Tibial artery (tissue), 4 donors: ENCODE measurements around the gene CD96.

ENCODE experiments used
- DNase-seq, 2 donors: peaks; one replicate each; pipeline ENCODE4 v3.0.0-alpha.2; 2019
- H3K27ac ChIP-seq, 2 donors: fragments of 200-600 bp; sonication (generic) in 1 of 2; 1 replicate in 1 of 2; 2 replicates in 1 of 2; pipeline ENCODE4 v1.5.1; 2018 to 2019; ENCODE audit warnings: mild to moderate bottlenecking in 1 of 2
- H3K27me3 ChIP-seq, 2 donors: fragments of 200-600 bp; sonication (generic) in 1 of 2; one replicate each; pipeline versions ENCODE4 v1.5.1 to v1.6.0; 2016 to 2019
- H3K36me3 ChIP-seq, 3 donors: fragments of 200-600 bp; sonication (generic) in 2 of 3; one replicate each; pipeline ENCODE4 v1.5.1; 2016 to 2019; ENCODE audit warnings: mild to moderate bottlenecking in 2 of 3
- H3K4me1 ChIP-seq, 4 donors: fragments of 200-600 bp; sonication (generic) in 2 of 4; 1 replicate in 3 of 4; 2 replicates in 1 of 4; pipeline ENCODE4 v1.5.1; 2016 to 2019
- H3K4me3 ChIP-seq, 2 donors: fragments of 200-600 bp; sonication (generic) in 1 of 2; 1 replicate in 1 of 2; 2 replicates in 1 of 2; pipeline ENCODE4 v1.5.1; 2018 to 2019; ENCODE audit warnings: mild to moderate bottlenecking in 2 of 2
- H3K9me3 ChIP-seq, 3 donors: fragments of 200-600 bp; sonication (generic) in 1 of 3; one replicate each; pipeline ENCODE4 v1.5.1; 2016 to 2019
- intact Hi-C: fragments of 100-400 bp; cut with DNase I; formaldehyde crosslinking; loops from one replicate; pipeline ENCODE4 v1.15.0; 2023; ENCODE audit warnings: low total_unique reads
- TF ChIP-seq, protein P1 (sequence below), 2 experiments: fragments of 200-600 bp in 1 of 2; fragments of 450-650 bp in 1 of 2; IDR thresholded peaks; one replicate each; pipeline ENCODE4 v1.5.1; 2017 to 2019; ENCODE audit warnings: antibody characterized with exemption in 2 of 2, mild to moderate bottlenecking in 1 of 2, moderate library complexity in 1 of 2

The CD96 gene, protein sequence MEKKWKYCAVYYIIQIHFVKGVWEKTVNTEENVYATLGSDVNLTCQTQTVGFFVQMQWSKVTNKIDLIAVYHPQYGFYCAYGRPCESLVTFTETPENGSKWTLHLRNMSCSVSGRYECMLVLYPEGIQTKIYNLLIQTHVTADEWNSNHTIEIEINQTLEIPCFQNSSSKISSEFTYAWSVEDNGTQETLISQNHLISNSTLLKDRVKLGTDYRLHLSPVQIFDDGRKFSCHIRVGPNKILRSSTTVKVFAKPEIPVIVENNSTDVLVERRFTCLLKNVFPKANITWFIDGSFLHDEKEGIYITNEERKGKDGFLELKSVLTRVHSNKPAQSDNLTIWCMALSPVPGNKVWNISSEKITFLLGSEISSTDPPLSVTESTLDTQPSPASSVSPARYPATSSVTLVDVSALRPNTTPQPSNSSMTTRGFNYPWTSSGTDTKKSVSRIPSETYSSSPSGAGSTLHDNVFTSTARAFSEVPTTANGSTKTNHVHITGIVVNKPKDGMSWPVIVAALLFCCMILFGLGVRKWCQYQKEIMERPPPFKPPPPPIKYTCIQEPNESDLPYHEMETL

DNA sequence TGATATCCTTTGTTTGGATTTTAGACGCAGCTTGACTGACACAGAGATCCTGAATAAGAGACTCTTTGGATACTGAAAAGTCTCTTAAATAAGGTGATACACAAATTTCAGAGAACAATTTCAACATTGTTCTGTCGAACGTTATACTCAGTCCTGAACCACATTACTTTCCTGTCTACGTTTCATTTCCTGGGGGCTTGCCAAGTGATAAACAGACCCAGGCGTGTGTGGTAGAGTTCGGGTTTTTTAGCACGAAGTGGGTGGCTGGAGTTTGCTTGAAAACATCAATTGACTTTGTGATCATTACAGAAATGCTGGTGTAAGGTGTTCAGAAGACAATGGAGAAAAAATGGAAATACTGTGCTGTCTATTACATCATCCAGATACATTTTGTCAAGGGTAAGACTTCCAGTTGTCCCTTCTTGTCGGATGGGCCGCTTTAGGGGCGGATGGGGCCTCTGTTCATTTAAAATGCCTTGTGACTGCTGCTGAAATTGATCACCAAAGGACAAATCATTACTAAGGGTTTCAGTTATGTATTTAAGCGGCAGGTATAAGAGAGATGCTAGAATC is at the start of gene CD96:
Gene CD96, plus strand, starts transcription at position 287 of the 573 bp plus-strand sequence. Its CDS starts 52 bp downstream, at position 339.
- intact Hi-C loops: no loop called here
- H3K27ac ChIP-seq: no peak within 1 kb of the TSS
- H3K4me1 ChIP-seq: peaks cover 0 to 7% (median 3%) of the 10 kb centered on the region in 4 donors

DNA sequence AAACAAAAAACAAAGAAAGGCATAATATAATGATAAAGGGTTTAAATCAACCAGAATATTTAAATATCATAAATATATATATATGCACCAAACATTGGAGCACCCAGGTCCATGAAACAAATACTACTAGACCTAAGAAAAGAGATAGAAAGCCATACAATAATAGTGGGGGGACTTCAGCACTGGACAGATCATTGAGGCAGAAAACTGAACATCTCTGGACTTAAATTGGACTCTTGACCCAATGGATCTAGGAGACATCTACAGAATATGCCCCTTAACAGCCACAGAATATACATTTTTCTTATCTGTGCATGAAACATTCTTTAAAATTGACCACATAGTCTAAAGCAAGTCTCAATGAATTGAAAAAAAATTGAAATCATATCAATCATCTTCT is 48.7 kb upstream of the CD96 start:
- H3K4me1 ChIP-seq: no peaks in the 10 kb centered on the region
- H3K36me3 ChIP-seq: no peaks in the 10 kb centered on the region
- no peaks in the 10 kb centered on the region for H3K27me3 ChIP-seq
- H3K4me3 ChIP-seq: no peak overlapping the region
- no peak for DNase-seq
- intact Hi-C loops: no loop called here
- H3K9me3 ChIP-seq: no peaks in the 10 kb centered on the region
- no peak overlapping the region for H3K27ac ChIP-seq
- TF ChIP-seq, protein P1, sequence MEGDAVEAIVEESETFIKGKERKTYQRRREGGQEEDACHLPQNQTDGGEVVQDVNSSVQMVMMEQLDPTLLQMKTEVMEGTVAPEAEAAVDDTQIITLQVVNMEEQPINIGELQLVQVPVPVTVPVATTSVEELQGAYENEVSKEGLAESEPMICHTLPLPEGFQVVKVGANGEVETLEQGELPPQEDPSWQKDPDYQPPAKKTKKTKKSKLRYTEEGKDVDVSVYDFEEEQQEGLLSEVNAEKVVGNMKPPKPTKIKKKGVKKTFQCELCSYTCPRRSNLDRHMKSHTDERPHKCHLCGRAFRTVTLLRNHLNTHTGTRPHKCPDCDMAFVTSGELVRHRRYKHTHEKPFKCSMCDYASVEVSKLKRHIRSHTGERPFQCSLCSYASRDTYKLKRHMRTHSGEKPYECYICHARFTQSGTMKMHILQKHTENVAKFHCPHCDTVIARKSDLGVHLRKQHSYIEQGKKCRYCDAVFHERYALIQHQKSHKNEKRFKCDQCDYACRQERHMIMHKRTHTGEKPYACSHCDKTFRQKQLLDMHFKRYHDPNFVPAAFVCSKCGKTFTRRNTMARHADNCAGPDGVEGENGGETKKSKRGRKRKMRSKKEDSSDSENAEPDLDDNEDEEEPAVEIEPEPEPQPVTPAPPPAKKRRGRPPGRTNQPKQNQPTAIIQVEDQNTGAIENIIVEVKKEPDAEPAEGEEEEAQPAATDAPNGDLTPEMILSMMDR (IDR thresholded peaks at IDR 0.05): no peak

More for the DNA sequence above, at the start of gene CD96:
- Histone ChIP-seq H3K9me3 (no peaks in the 10 kb centered on the region), H3K4me3 (no peak within 1 kb of the TSS), H3K27me3 (no peaks in the 10 kb centered on the region), H3K36me3 (no peaks in the 10 kb centered on the region)
- DNase-seq: no peak
- TF ChIP-seq, protein P1 (IDR thresholded peaks at IDR 0.05): no peak

DNA sequence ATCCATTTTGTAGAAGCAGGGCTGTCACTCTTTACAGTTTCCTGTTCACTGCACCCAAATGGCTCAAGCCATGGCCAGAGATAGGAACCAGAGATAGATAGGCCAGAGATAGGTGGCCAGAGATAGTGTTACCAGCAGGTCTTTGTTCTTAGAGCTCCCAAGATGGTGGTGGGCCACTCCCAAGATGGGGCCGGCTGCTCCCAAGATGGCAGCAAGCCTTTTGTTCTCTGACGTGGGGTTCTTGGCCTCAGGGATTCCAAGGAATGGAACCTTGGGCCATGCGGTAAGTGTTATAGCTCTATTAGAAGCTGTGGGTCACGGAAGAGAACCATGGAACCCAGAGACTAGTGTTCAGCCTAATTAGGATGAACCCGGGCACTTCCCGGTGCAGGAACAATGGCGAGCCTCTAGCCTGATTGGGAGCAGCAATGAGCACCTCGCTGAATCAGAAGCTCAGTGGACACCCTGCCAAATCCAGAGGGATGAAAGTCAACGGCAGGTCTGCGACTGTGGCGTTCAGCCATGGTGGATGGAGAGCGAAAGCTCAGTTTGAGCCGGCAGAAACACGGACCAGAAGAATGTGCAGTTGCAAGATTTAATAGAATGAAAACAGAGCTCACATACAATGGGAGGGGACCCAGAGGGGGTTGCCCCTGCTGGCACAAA is 45.0 kb upstream of the CD96 start:
- TF ChIP-seq, protein P1 (IDR thresholded peaks at IDR 0.05): no peak
- H3K36me3 ChIP-seq: no peaks in the 10 kb centered on the region
- H3K4me3 ChIP-seq: no peak overlapping the region
- H3K4me1 ChIP-seq: no peaks in the 10 kb centered on the region
- intact Hi-C loops: no loop called here
- no peak for DNase-seq
- H3K27me3 ChIP-seq: no peaks in the 10 kb centered on the region
- no peaks in the 10 kb centered on the region for H3K9me3 ChIP-seq
- no peak overlapping the region for H3K27ac ChIP-seq

DNA sequence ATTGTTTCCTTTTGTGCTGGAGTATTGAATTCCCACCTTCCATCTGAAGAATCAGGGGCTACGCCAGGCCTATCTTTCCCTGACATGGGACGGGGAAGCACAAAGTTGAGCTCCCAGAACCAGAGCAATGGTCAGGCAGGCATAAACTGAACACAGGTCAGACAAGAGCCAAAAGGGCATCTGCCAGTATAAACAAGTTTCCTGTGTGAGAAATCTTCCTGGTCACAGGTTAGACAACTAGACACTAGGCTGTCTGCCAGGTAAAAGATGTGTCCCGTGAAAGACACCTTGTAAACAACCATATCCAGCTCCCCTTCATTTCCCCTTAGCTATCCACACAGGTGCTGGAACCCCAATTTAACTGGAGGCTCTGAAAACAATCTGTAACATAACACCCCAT is 44.0 kb upstream of the CD96 start:
- H3K27ac ChIP-seq: no peak overlapping the region
- TF ChIP-seq, protein P1 (IDR thresholded peaks at IDR 0.05): no peak
- H3K36me3 ChIP-seq: no peaks in the 10 kb centered on the region
- intact Hi-C loops: no loop called here
- H3K4me1 ChIP-seq: no peaks in the 10 kb centered on the region
- DNase-seq: no peak
- no peaks in the 10 kb centered on the region for H3K27me3 ChIP-seq
- no peak overlapping the region for H3K4me3 ChIP-seq
- no peaks in the 10 kb centered on the region for H3K9me3 ChIP-seq

DNA sequence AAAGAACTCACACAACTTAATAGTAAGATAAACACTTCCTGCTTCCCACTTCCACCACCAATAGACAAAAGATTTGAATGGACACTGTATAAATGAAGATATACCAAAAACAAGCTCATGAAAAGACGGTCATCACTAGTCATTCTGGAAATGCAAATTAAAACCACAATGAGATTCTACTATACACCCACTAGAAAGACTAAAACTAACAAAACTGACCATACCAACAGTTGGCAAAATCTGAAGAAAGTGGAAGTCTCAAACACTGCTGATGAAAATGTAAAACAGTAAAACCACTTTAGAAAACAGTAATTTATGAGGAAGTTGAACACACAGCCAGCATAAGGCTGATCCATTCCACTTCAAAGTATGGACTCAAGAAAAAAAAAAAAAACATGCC is 35.6 kb upstream of the CD96 start:
- Histone ChIP-seq H3K4me1 (no peaks in the 10 kb centered on the region), H3K27ac (no peak overlapping the region), H3K9me3 (no peaks in the 10 kb centered on the region), H3K27me3 (no peaks in the 10 kb centered on the region), H3K4me3 (no peak overlapping the region), H3K36me3 (no peaks in the 10 kb centered on the region)
- DNase-seq: no peak
- TF ChIP-seq, protein P1 (IDR thresholded peaks at IDR 0.05): no peak
- intact Hi-C loops: no loop called here
